GM18868 (cell line): Measurements from ENCODE around the gene STAP1.
A peak's percentile ranks its signal among the peaks of the same experiment; 100 is the strongest.
"Not testable (repeated sequence)": the region's sequence is repeated elsewhere in the genome, so short reads cannot be mapped to it uniquely, and the experiment has no call there.

Experiments used
- ATAC-seq: cut with Tn5 transposase; IDR thresholded peaks from one replicate; pipeline ENCODE4 v1.9.1; 2021; ENCODE audit warnings: mild to moderate bottlenecking, moderate library complexity; ENCODE audit not compliant: unreplicated experiment

The STAP1 gene

GRCh38 chr4:67558493-67558892, at the start of gene STAP1:
TSS of gene STAP1 (plus strand) at chr4:67558727. CDS start at chr4:67558810, 83 bp downstream.
- ATAC-seq, result peak; percentile 58

GRCh38 chr4:67512501-67512900, 46.0 kb upstream of the STAP1 start:
- no peak for ATAC-seq

GRCh38 chr4:67520141-67520540, 38.4 kb upstream of the STAP1 start:
- no peak for ATAC-seq

- peak; percentile 70 for ATAC-seq
Observed at GRCh38 chr4:67521506-67521905, 37.0 kb upstream of the STAP1 start.

GRCh38 chr4:67522230-67522629, 36.3 kb upstream of the STAP1 start:
- no peak for ATAC-seq

- ATAC-seq, result no peak
Observed at GRCh38 chr4:67522851-67523671, 35.5 kb upstream of the STAP1 start.

- not testable (repeated sequence) for ATAC-seq
Observed at GRCh38 chr4:67524140-67524539, 34.4 kb upstream of the STAP1 start.

GRCh38 chr4:67531379-67531962, 27.1 kb upstream of the STAP1 start:
- ATAC-seq, result no peak

- not testable (repeated sequence) for ATAC-seq
Observed at GRCh38 chr4:67532397-67532796, 26.1 kb upstream of the STAP1 start.

GRCh38 chr4:67533112-67533511, 25.4 kb upstream of the STAP1 start:
- no peak for ATAC-seq

GRCh38 chr4:67535280-67535840, 23.2 kb upstream of the STAP1 start:
- ATAC-seq, result no peak

GRCh38 chr4:67539830-67540229, 18.7 kb upstream of the STAP1 start:
- no peak for ATAC-seq

- no peak for ATAC-seq
Observed at GRCh38 chr4:67542076-67542475, 16.5 kb upstream of the STAP1 start.

GRCh38 chr4:67545199-67546003, 13.1 kb upstream of the STAP1 start, which contains the start of gene CENPC:
TSS of gene CENPC (minus strand) at chr4:67545503. CDS start at chr4:67545355, 148 bp downstream.
- ATAC-seq, result peak; percentile 95

GRCh38 chr4:67546004-67546356, 12.5 kb upstream of the STAP1 start:
- ATAC-seq, result no peak

- ATAC-seq, result no peak
Observed at GRCh38 chr4:67546971-67547370, 11.6 kb upstream of the STAP1 start.

GRCh38 chr4:67549123-67549522, 9.4 kb upstream of the STAP1 start:
- ATAC-seq, result peak; percentile 28

GRCh38 chr4:67550451-67550850, 8.1 kb upstream of the STAP1 start:
- ATAC-seq, result peak; percentile 30

- peak; percentile 45 for ATAC-seq
Observed at GRCh38 chr4:67550857-67551256, 7.7 kb upstream of the STAP1 start.

GRCh38 chr4:67552146-67552792, 6.3 kb upstream of the STAP1 start:
- not testable (repeated sequence) for ATAC-seq

- no peak for ATAC-seq
Observed at GRCh38 chr4:67554096-67554495, 4.4 kb upstream of the STAP1 start.
